Measurements from ENCODE around the gene PRDM10. TPM values are rescaled to one million over a fixed set of nuclear protein-coding genes. Genes with fewer than 3 reads are reported as not detected.

PRDM10 gene
- total RNA-seq, 1 experiment from 2014 or later = 9.2 TPM

DNA sequence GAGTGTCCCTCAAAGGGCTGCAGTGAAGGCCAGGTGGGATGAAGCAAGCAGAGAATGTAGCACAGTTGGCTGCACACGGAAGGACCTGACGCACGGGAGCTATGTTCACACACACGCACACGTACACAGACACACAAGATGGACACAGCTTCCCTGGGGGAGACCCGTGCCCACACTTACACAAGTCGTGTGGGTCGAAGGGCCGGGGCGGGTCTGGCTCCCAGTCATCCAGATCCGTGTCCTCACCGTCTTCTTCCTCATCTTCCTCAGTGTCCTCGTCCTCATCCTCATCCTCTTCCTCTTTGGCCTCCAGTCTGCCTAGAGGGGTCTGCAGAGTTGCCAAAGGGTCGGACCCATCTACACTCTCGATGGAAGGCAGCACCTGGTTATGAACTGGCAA lies 55.7 kb downstream of the PRDM10 start:
- ChIA-PET CTCF (no interaction called here), RAD21 (ENCODE audit: low non-redundant PET in 1 of 2, low total read pairs in 2 of 2, uncharacterized antibody in 2 of 2, unreplicated experiment in 2 of 2) (no interaction called here), POLR2A (no interaction called here)
- no peak for ATAC-seq
- intact Hi-C loops (cut with micrococcal nuclease) = no loop called here
- Histone ChIP-seq H3K27ac (ENCODE audit: low read depth, low read length) (no peak overlapping the region), H2AFZ (ENCODE audit: low read depth, low read length, poor library complexity, severe bottlenecking) (no peak overlapping the region), H3K9ac (ENCODE audit: low read length) (no peak overlapping the region), H3K4me3 (replicated peaks in 1 of 2; ENCODE audit: low read depth in 1 of 2, low read length in 2 of 2) (no peak overlapping the region), H3K4me2 (ENCODE audit: low read length) (no peak overlapping the region), H3K79me2 (ENCODE audit: insufficient read depth, low read length) (no peaks in the 10 kb centered on the region), H3K27me3 (ENCODE audit: insufficient read depth, low read length) (no peaks in the 10 kb centered on the region), H3K9me3 (ENCODE audit: control insufficient read depth in 1 of 2, insufficient read depth in 1 of 2, low read depth in 1 of 2, low read length in 2 of 2) (no peaks in the 10 kb centered on the region), H4K20me1 (ENCODE audit: insufficient read depth) (no peaks in the 10 kb centered on the region), H3K9me2 (ENCODE audit: insufficient read depth) (no peaks in the 10 kb centered on the region), H3K36me3 (ENCODE audit: control insufficient read depth in 1 of 2, insufficient read depth in 2 of 2, low read length in 2 of 2) (no peaks in the 10 kb centered on the region), H3K4me1 (ENCODE audit: control insufficient read depth in 1 of 2, insufficient read depth in 2 of 2, low read length in 2 of 2) (no peaks in the 10 kb centered on the region)
- BruUV-seq (replicated peaks) = no TSS peak
- no peak for TF ChIP-seq CEBPB (IDR thresholded peaks at IDR 0.05; ENCODE audit: low read depth)
- no peak for TF ChIP-seq ZNF274 (IDR thresholded peaks at IDR 0.05; ENCODE audit: low read depth, low read length)
- TF ChIP-seq EGR1 (IDR thresholded peaks at IDR 0.05; ENCODE audit: low read depth) = no peak
- no peak for TF ChIP-seq FOSL1 (IDR thresholded peaks at IDR 0.05; ENCODE audit: low read depth)
- no peak for TF ChIP-seq EZH2 (IDR thresholded peaks at IDR 0.05)
- no peak for TF ChIP-seq SRF (IDR thresholded peaks at IDR 0.05; ENCODE audit: low read depth)
- no peak for TF ChIP-seq EZH2phosphoT487 (IDR thresholded peaks at IDR 0.05; ENCODE audit: borderline replicate concordance)
- no peak for TF ChIP-seq JUND (IDR thresholded peaks at IDR 0.05)
- DNase-seq (ENCODE audit: low read depth, low spot score) = no peak

GRCh38 chr11:129946256-129946655 lies 56.4 kb downstream of the PRDM10 start:
- TF ChIP-seq ATF3 (IDR thresholded peaks at IDR 0.05) (no peak), EZH2 (IDR thresholded peaks at IDR 0.05) (no peak), ZBTB33 (IDR thresholded peaks at IDR 0.05; ENCODE audit: extremely low read depth, insufficient replicate concordance, low read length) (no peak)
- no peak for DNase-seq (ENCODE audit: low read depth, low spot score)
- Histone ChIP-seq H3K79me2 (ENCODE audit: insufficient read depth, low read length) (no peaks in the 10 kb centered on the region), H3K4me3 (replicated peaks in 1 of 2; ENCODE audit: low read depth in 1 of 2, low read length in 2 of 2) (no peak overlapping the region), H3K4me1 (ENCODE audit: control insufficient read depth in 1 of 2, insufficient read depth in 2 of 2, low read length in 2 of 2) (no peaks in the 10 kb centered on the region), H3K27me3 (ENCODE audit: insufficient read depth, low read length) (no peaks in the 10 kb centered on the region), H3K9me2 (ENCODE audit: insufficient read depth) (no peaks in the 10 kb centered on the region), H3K9ac (ENCODE audit: low read length) (no peak overlapping the region), H3K9me3 (ENCODE audit: control insufficient read depth in 1 of 2, insufficient read depth in 1 of 2, low read depth in 1 of 2, low read length in 2 of 2) (no peaks in the 10 kb centered on the region), H3K27ac (ENCODE audit: low read depth, low read length) (no peak overlapping the region), H3K36me3 (ENCODE audit: control insufficient read depth in 1 of 2, insufficient read depth in 2 of 2, low read length in 2 of 2) (no peaks in the 10 kb centered on the region), H3K4me2 (ENCODE audit: low read length) (no peak overlapping the region), H4K20me1 (ENCODE audit: insufficient read depth) (no peaks in the 10 kb centered on the region), H2AFZ (ENCODE audit: low read depth, low read length, poor library complexity, severe bottlenecking) (no peak overlapping the region)
- POLR2A ChIA-PET = no interaction called here
- ATAC-seq = no peak
- no TSS peak for BruUV-seq (replicated peaks)
- intact Hi-C loops (cut with micrococcal nuclease) = no loop called here
- RAD21 ChIA-PET (ENCODE audit: low non-redundant PET in 1 of 2, low total read pairs in 2 of 2, uncharacterized antibody in 2 of 2, unreplicated experiment in 2 of 2) = no interaction called here
- CTCF ChIA-PET = no interaction called here
